Endothelial cell of umbilical vein (primary cell): ENCODE data around the gene SHOX.

Experiments used
- CTCF ChIP-seq, 2 donors: IDR thresholded peaks; 1 replicate in 1 of 2; 2 replicates in 1 of 2; pipeline ENCODE4 v1.5.1; 2011; ENCODE audit warnings: low read length in 2 of 2, mild to moderate bottlenecking in 2 of 2, moderate library complexity in 2 of 2, control low read depth in 1 of 2, inconsistent platforms in 1 of 2, low read depth in 1 of 2; ENCODE audit not compliant: insufficient read depth in 1 of 2; ENCODE audit errors: extremely low read depth in 1 of 2
- EZH2 ChIP-seq: IDR thresholded peaks from 2 replicates; pipeline ENCODE4 v1.6.1; 2012; ENCODE audit warnings: borderline replicate concordance, low read depth, mild to moderate bottlenecking, moderate library complexity, low read length, inconsistent platforms; ENCODE audit not compliant: severe bottlenecking
- POLR2A ChIP-seq: IDR thresholded peaks from 2 replicates; pipeline ENCODE4 v1.6.1; 2012; ENCODE audit warnings: low read depth, mild to moderate bottlenecking, control low read depth, low read length

DNA sequence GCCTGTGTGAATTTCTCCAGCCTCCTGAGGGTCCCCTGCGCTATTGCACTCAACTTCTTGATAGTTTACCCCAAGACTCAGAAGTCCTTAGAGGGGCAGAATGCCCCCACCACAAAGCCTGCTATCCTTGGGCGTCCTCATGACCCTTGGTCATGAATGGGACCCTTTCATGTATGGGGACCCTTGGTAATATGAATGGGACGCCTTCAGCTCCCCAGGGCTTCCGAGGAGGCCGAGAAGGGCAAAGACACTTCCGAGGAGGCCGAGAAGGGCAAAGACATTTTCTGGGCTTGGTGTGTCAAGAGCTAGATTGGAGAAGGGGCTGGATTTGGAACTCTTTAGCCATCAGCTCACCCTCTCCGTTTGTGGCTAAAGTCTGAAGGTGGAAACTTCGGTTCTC, 8.6 kb downstream of the SHOX start:
- TF ChIP-seq CTCF (IDR thresholded peaks at IDR 0.05; ENCODE audit: extremely low read depth in 1 of 2, insufficient read depth in 1 of 2, low read depth in 1 of 2, low read length in 2 of 2) = no peak
- no peak for TF ChIP-seq EZH2
- TF ChIP-seq POLR2A = no peak
